Subcutaneous adipose tissue (tissue), 4 donors: ENCODE measurements around the gene SIRPA. TPM values are rescaled to one million over a fixed set of nuclear protein-coding genes. Genes with fewer than 3 reads are reported as not detected.

Source experiments
- total RNA-seq, 4 donors: library from RNA; depleted of rRNA; stranded (reverse); fragments of >200 nt; gene quantifications; one replicate each; pipeline ENCODE4 v1.1.0, GENCODE V29; 2016
- TF ChIP-seq, protein P1 (sequence below): fragments of 450-650 bp; IDR thresholded peaks from one replicate; pipeline ENCODE4 v1.5.1; 2016; ENCODE audit warnings: low read depth, mild to moderate bottlenecking, control low read depth, antibody characterized with exemption, moderate library complexity

SIRPA gene
- total RNA-seq, 4 donors from 2014 or later, result 35.0 to 101 (median 53.1) TPM

DNA sequence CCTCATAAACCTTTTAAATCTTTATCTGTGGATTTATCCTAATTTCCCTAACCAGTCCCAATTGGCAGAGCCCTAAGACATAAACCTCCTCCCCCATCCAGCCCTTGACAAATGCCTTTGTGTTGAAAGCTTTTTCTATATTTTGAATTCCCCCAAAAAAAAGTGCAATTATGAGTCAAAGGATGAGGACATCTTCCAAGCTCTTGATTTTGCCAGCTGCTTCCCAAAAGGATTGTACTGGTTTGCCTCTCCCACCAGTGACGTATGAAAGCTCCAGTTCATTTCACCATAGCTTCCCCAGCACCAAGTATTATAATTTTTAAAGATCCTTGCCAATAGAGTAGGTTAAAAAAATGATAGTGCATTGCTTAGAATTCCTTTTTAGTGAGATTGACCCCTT, 38.9 kb downstream of the SIRPA start:
- TF ChIP-seq, protein P1, sequence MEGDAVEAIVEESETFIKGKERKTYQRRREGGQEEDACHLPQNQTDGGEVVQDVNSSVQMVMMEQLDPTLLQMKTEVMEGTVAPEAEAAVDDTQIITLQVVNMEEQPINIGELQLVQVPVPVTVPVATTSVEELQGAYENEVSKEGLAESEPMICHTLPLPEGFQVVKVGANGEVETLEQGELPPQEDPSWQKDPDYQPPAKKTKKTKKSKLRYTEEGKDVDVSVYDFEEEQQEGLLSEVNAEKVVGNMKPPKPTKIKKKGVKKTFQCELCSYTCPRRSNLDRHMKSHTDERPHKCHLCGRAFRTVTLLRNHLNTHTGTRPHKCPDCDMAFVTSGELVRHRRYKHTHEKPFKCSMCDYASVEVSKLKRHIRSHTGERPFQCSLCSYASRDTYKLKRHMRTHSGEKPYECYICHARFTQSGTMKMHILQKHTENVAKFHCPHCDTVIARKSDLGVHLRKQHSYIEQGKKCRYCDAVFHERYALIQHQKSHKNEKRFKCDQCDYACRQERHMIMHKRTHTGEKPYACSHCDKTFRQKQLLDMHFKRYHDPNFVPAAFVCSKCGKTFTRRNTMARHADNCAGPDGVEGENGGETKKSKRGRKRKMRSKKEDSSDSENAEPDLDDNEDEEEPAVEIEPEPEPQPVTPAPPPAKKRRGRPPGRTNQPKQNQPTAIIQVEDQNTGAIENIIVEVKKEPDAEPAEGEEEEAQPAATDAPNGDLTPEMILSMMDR, result no peak

DNA sequence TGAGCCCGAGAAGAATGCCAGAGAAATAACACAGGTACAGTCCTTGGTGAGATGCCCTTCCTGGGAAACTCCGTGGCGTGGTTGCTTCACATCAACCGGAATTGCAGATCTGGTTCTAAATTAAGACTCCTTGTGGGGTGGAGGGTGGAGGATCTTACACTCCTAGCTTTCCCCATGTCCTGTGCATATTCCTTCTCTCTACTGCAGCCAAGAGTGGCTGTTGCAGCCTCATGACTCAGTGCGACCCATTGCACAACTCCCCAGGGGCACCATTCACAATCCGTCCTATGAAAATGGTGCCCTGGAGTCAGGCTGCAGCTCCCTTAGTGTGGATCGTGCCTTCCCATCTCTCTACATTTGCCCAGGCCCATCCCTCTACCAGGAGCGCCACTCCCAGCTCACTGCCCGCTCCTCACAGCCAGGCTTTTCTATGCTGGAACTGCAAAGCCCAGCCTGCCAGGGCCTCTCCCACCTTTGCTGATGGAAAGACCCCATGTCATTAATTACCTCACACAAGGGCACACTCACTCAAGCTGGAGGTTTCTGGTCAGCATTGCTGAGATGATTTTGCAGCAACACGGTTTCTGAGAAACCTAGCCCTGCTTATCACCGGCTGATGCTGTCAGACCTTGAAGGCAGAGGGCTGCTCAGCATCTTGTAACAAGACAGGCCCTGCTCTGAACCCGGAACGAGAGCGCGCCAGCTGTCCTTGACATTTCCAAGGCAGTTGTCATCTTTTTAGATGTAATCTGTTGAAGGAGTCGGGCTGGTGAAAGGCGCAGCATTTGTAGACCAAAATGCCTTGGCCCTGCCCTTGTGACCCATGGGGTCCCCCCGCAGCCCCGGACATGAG, 39.7 kb downstream of the SIRPA start:
- TF ChIP-seq, protein P1, result no peak

DNA sequence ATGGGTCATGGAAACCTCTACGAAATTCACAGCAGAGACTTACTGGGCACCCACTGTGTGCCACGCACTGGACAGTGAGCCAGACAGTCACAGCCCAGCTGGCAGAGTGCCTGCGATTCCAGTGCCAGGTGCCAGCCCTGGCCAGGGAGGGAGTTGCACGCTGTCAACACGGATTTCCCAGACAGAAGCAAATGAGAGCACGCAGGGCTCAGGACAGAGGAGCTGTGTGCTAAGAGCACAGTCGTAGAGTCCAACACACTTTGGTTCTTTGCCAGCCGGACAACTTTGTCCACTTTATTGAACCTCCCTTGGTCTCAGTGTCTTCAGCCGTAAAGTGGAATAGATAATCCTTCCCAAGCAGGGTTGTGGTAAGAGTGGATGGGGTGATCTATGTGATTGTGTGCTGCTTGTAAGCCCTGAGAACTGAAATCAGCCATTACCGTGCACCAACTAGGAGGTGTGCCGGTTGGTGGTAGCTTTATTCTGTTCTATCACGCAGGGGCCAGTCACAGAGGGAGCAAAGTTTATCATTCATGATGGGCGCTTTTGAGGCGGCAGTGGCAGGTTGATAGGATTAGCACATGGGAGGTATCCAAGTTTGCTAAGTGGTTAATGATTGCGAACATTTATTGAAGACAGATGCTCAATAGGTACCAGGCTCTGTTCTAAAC, 40.6 kb downstream of the SIRPA start:
- TF ChIP-seq, protein P1, result no peak

DNA sequence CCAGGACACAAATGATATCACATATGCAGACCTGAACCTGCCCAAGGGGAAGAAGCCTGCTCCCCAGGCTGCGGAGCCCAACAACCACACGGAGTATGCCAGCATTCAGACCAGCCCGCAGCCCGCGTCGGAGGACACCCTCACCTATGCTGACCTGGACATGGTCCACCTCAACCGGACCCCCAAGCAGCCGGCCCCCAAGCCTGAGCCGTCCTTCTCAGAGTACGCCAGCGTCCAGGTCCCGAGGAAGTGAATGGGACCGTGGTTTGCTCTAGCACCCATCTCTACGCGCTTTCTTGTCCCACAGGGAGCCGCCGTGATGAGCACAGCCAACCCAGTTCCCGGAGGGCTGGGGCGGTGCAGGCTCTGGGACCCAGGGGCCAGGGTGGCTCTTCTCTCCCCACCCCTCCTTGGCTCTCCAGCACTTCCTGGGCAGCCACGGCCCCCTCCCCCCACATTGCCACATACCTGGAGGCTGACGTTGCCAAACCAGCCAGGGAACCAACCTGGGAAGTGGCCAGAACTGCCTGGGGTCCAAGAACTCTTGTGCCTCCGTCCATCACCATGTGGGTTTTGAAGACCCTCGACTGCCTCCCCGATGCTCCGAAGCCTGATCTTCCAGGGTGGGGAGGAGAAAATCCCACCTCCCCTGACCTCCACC, 42.2 kb downstream of the SIRPA start:
- TF ChIP-seq, protein P1, result no peak

DNA sequence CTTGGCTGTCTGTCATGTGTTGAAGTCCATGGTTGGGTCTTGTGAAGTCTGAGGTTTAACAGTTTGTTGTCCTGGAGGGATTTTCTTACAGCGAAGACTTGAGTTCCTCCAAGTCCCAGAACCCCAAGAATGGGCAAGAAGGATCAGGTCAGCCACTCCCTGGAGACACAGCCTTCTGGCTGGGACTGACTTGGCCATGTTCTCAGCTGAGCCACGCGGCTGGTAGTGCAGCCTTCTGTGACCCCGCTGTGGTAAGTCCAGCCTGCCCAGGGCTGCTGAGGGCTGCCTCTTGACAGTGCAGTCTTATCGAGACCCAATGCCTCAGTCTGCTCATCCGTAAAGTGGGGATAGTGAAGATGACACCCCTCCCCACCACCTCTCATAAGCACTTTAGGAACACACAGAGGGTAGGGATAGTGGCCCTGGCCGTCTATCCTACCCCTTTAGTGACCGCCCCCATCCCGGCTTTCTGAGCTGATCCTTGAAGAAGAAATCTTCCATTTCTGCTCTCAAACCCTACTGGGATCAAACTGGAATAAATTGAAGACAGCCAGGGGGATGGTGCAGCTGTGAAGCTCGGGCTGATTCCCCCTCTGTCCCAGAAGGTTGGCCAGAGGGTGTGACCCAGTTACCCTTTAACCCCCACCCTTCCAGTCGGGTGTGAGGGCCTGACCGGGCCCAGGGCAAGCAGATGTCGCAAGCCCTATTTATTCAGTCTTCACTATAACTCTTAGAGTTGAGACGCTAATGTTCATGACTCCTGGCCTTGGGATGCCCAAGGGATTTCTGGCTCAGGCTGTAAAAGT, 43.5 kb downstream of the SIRPA start:
- TF ChIP-seq, protein P1, result no peak

DNA sequence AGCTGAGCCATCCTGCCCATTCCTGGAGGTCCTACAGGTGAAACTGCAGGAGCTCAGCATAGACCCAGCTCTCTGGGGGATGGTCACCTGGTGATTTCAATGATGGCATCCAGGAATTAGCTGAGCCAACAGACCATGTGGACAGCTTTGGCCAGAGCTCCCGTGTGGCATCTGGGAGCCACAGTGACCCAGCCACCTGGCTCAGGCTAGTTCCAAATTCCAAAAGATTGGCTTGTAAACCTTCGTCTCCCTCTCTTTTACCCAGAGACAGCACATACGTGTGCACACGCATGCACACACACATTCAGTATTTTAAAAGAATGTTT, 44.0 kb downstream of the SIRPA start:
- TF ChIP-seq, protein P1, result no peak

DNA sequence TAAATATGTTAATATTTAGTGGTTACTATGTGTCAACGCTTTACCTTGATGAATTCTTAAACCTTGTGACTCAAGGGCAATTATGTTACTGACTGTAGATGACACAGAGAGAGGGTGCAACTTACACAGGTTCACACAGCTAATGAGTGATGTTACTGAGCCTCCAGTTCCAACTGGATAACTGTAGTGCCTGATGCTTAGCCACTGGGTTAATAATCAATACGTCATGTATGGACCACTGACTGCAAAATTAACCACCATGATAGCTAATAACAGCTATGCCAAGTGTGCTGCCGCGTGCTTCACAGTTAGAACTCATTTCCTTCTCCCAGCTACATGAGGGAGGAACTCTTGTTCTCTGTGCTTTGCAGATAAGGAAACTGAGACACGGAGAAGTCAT, 45.4 kb downstream of the SIRPA start:
- TF ChIP-seq, protein P1, result no peak
